Measurements from ENCODE around the gene RPL35A.
"Not testable (repeated sequence)": the region's sequence is repeated elsewhere in the genome, so short reads cannot be mapped to it uniquely, and the experiment has no call there.

Gene RPL35A

GRCh38 chr3:197952440-197952839 is 2.5 kb downstream of the RPL35A start:
- DNase-seq (ENCODE audit: low read depth in 2 of 2), result no peak

GRCh38 chr3:197953325-197953724 is 3.3 kb downstream of the RPL35A start:
- no peak for DNase-seq (ENCODE audit: low read depth in 2 of 2)

DNA sequence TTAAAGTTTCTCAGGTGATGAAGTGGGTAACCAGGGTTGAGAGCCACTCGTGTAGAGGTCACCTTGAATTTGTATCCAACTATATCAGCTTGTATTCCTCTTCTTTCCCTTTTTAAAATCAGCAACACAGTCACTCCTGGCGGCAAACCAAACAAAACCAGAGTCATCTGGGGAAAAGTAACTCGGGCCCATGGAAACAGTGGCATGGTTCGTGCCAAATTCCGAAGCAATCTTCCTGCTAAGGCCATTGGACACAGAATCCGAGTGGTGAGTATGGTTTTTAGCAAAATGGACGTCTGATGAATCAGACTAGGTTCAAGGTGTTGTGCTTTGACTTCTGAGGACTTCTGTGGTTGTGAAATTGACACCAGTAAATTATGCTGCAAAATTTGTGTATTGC is 3.9 kb downstream of the RPL35A start:
- DNase-seq (ENCODE audit: low read depth in 2 of 2), result no peak

- no peak for DNase-seq (ENCODE audit: low read depth in 2 of 2)
Measured at GRCh38 chr3:197955892-197956477, 6.0 kb downstream of the RPL35A start.

DNA sequence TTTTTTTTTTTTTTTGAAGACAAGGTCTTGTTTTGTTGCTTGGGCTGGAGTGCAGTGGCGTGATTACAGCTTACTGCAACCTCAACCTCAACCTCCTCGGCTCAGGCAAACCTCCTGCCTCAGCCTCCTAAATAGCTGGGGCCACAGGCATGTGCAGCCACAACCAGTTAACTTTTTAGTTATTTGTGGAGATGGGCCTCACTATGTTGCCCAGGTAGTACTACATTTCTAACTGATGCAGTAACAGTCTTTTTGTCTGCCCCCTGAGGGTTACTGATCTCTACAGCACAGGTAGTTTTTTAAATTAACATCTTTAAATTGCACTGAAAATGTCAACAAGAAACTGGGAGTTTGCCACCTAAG is 6.6 kb downstream of the RPL35A start:
- no peak for DNase-seq (ENCODE audit: low read depth in 2 of 2)

- no peak for DNase-seq (ENCODE audit: low read depth in 2 of 2)
Measured at GRCh38 chr3:197957790-197958133, 7.8 kb downstream of the RPL35A start.

DNA sequence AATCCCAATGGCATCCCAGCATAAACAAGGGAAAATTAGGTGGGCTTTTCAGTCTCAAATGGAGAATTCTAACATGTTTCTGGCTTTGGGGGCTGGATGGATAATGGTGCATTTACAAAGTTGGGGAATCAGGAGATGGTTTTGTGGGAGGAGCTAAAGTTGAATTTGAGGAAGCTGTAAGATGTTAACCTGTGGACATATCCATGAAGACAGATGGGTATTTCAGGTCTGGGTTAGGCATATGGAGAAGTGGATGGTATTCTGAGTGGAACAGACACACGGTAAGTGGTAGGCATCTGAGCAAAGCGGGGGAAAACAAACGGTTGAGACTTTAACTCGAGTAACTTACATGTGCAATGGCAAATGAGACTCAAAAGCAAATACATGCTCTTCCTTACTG is 8.4 kb downstream of the RPL35A start:
- no peak for DNase-seq (ENCODE audit: low read depth in 2 of 2)

GRCh38 chr3:197958848-197959247 is 8.9 kb downstream of the RPL35A start:
- not testable (repeated sequence) for DNase-seq (ENCODE audit: low read depth in 2 of 2)

GRCh38 chr3:197959500-197959890 is 9.5 kb downstream of the RPL35A start:
- DNase-seq (ENCODE audit: low read depth in 2 of 2), result no peak

DNA sequence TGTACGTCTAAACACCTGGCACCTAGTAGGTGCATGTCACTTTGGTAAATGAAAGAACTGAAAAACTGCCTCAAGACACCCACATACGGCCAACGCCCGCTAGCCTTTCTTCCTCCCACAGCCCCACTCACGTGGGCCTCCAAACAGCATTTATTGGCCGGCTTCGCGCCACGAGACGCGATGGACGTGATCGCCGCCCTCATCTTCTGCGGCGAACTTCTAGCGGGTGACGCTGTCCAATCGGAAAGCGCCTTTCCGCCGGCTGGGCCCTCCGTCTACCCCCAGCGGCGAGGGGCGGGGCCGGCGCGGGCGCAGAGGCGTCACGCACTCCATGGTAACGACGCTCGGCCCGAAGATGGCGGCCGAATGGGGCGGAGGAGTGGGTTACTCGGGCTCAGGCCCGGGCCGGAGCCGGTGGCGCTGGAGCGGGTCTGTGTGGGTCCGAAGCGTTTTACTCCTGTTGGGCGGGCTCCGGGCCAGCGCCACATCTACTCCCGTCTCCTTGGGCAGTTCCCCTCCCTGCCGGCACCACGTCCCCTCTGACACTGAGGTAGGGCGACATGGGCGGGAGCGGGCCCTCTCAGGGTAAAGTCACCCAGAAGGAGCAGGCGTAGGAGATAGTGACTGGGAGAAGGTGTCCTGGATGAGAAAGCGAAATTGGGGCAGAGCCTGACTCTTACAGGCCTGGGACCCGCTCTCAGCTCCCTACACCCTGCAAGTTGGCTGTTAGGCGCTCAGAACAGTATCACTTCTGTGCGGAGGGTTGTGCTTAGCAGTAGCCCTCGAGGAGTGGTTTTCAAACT is 10.1 kb downstream of the RPL35A start, which contains the start of gene LMLN:
Gene LMLN, plus strand, starts transcription at position 327 of the 803 bp plus-strand sequence. Its CDS starts 29 bp downstream, at position 356.
- peak; percentile 91 to 92 for DNase-seq (ENCODE audit: low read depth in 2 of 2)

DNA sequence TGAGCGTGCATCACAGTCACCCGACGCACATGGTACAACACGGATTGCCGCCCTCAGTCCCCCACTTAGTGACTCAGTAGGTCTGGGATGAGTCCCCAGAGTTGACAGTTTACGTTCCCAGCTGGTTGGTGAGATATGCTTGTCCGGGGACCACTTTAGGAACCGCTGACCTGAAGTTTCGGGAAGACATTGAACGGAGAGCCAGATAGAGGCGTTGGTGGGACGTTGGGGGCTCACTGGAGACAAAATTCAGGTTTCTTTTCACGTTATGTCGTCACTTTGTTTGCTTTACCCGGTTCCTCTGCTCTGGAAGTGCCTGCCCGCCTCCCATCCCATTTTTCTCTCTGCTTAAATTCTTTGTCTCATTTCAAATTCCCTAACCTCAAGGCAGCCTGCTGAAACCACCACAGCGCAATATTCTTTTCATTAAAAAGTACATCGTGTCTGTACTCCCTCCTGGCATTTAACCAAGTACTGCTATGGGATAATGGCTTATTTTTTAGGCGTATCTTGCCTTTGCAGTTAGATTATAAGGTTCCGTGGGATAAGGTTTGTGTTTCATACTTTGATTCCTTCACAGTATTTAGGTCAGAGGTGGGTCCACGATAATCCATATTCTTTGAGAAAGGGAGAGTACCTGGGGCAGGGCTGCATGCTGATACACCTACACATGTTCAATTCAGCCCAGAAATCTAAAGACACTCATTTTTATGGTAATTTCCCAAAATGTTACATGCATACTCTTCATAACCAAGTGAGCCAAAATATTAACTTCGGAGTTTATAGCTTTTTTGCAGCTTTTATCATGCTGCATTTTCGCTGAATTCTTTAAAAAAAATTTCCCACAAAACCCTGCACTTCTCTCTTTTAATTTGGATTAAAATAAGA is 10.9 kb downstream of the RPL35A start:
- DNase-seq (ENCODE audit: low read depth in 2 of 2), result no peak

GRCh38 chr3:197961582-197961945 is 11.6 kb downstream of the RPL35A start:
- no peak for DNase-seq (ENCODE audit: low read depth in 2 of 2)

GRCh38 chr3:197963019-197963637 is 13.1 kb downstream of the RPL35A start:
- no peak for DNase-seq (ENCODE audit: low read depth in 2 of 2)

GRCh38 chr3:197967337-197967989 is 17.5 kb downstream of the RPL35A start:
- not testable (repeated sequence) for DNase-seq (ENCODE audit: low read depth in 2 of 2)

- DNase-seq (ENCODE audit: low read depth in 2 of 2), result no peak
Measured at GRCh38 chr3:197970588-197970987, 20.6 kb downstream of the RPL35A start.

- no peak for DNase-seq (ENCODE audit: low read depth in 2 of 2)
Measured at GRCh38 chr3:197974016-197974415, 24.0 kb downstream of the RPL35A start.

DNA sequence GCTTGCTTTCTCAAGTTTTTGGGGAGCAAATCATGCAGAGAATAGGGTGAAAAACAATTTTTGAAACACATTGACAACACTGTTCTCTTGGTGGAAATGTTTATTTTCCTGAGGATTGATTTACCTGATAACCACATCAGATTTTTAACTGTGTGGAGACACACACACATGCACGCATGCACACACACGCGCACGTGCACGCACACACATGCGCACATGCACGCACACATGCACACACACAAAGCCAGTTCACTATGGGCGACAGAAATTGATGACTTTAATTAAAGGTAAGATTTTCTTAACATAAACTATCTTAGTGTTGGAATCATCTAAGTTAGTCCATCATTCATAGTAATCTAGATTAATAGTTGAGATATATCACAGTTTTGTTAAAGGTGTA is 25.3 kb downstream of the RPL35A start:
- no peak for DNase-seq (ENCODE audit: low read depth in 2 of 2)

DNA sequence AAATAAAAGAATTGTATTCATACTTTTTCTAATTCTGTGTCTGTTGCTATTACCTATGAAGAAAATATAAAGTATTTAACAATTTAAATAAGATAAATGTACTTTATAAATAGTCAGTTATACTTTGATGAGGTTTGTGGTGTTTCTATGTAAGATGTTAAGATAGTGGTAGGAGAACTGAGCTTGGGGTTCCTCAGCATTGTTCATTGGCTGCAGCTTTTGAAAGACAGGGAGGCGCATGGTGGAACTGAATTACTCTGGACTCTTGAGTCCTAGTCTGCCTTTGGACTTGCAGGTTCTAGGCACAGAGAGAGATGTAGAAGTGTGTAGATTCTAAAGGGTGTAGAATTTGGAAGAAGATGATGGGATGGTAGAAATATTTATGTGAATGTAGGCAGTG is 33.1 kb downstream of the RPL35A start:
- DNase-seq (ENCODE audit: low read depth in 2 of 2), result no peak

DNA sequence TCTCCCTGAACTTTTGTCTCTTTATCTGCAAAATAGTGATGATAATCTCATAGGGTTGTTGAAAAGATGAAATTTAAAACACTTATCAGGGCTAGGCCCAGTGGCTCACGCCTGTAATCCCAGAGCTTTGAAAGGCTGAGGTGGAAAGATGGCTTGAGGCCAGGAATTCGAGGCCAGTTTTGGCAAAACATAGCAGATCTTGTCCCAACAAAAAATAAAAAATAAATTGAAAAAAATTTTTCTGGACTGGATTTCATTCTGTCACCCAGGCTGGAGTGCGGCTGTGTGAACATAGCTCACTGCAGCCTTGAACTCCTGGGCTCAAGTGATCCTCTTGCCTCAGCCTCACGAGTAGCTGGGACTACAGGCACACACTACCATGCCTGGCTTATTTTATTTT is 39.7 kb downstream of the RPL35A start:
- no peak for DNase-seq (ENCODE audit: low read depth in 2 of 2)

DNA sequence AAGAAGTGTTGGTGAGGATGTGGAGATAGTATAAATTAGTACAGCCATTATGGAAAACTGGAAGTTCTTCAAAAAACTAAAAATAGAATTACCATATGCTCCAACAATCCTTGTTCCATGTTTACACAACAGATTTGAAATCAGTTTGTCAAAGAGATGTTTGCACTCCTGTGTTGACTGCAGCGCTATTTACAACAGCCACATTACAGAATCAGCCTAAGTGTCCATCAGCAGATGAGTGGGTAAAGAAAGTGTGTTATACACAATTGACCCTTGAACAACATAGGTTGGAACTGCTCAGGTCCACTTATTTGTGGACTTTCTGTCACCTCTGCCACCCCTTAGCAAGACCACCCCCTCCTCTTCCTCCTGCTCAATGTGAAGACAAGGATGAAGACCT is 44.7 kb downstream of the RPL35A start:
- DNase-seq (ENCODE audit: low read depth in 2 of 2), result no peak

DNA sequence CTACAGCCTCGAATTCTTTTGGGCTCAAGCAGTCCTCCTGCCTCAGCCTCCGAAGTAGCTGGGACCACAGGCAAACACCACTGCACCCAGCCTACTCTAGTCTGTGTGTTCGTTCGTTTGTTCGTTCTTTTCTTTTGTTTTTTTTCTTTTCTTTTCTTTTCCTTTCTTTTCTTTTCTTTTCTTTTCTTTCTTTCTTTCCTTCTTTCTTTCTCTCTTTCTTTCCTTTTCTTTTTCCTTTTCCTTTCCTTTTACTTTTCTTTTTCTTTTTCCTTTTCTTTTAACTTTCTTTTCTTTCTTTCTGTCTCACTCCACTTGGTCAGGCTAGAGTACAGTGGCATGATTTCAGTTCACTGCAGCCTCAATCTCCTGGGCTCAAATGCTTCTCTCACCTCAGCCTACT is 46.9 kb downstream of the RPL35A start:
- no peak for DNase-seq (ENCODE audit: low read depth in 2 of 2)

GRCh38 chr3:197997936-197998335 is 47.9 kb downstream of the RPL35A start:
- no peak for DNase-seq (ENCODE audit: low read depth in 2 of 2)
